ENCODE measurements around the gene NHLRC2. TPM values are rescaled to one million over a fixed set of nuclear protein-coding genes. Genes with fewer than 3 reads are reported as not detected.

The NHLRC2 gene
- total RNA-seq, 6 experiments from 2014 or later = 24.0 to 27.4 (median 25.9) TPM

GRCh38 chr10:113922787-113923570, 68.5 kb downstream of the NHLRC2 start:
- H3K27me3 Mint-ChIP-seq (ENCODE audit: insufficient read depth) = no peaks in the 10 kb centered on the region; the same call in 1 of the 2 replicates
- DNase-seq = no peak
- H3K4me3 Mint-ChIP-seq = no peak overlapping the region
- H3K4me1 Mint-ChIP-seq (ENCODE audit: low read depth) = no peaks in the 10 kb centered on the region
- peaks cover 22% of the 10 kb centered on the region for H3K9me3 Mint-ChIP-seq
- TF ChIP-seq CTCF (IDR thresholded peaks at IDR 0.05) = no peak
- H3K27ac Mint-ChIP-seq = no peak overlapping the region
- peaks cover 6% of the 10 kb centered on the region for H3K36me3 Mint-ChIP-seq (ENCODE audit: low read depth)

- Mint-ChIP-seq H3K4me1 (ENCODE audit: low read depth) (no peaks in the 10 kb centered on the region), H3K27me3 (ENCODE audit: insufficient read depth) (peaks cover 2% of the 10 kb centered on the region), H3K9me3 (peaks cover 22% of the 10 kb centered on the region)
Observed at GRCh38 chr10:113924186-113924585, 69.7 kb downstream of the NHLRC2 start.

GRCh38 chr10:113924664-113925063, 70.2 kb downstream of the NHLRC2 start:
- H3K27ac Mint-ChIP-seq = no peak overlapping the region
- no peak overlapping the region for H3K4me3 Mint-ChIP-seq
- no peak for TF ChIP-seq CTCF (IDR thresholded peaks at IDR 0.05)
- peaks cover 2% of the 10 kb centered on the region for H3K27me3 Mint-ChIP-seq (ENCODE audit: insufficient read depth)
- no peaks in the 10 kb centered on the region for H3K4me1 Mint-ChIP-seq (ENCODE audit: low read depth)
- peaks cover 5% of the 10 kb centered on the region for H3K36me3 Mint-ChIP-seq (ENCODE audit: low read depth)
- DNase-seq = no peak
- H3K9me3 Mint-ChIP-seq = peaks cover 22% of the 10 kb centered on the region

More at GRCh38 chr10:113924186-113924585, 69.7 kb downstream of the NHLRC2 start:
- Mint-ChIP-seq H3K27ac (no peak overlapping the region), H3K4me3 (no peak overlapping the region), H3K36me3 (ENCODE audit: low read depth) (peaks cover 5% of the 10 kb centered on the region)
- no peak for TF ChIP-seq CTCF (IDR thresholded peaks at IDR 0.05)
- DNase-seq = no peak

- no peak overlapping the region for H3K4me3 Mint-ChIP-seq
- H3K36me3 Mint-ChIP-seq (ENCODE audit: low read depth) = peaks cover 5% of the 10 kb centered on the region
- no peak overlapping the region for H3K27ac Mint-ChIP-seq
- H3K4me1 Mint-ChIP-seq (ENCODE audit: low read depth) = no peaks in the 10 kb centered on the region; the same call in 1 of the 2 replicates
- no peak for DNase-seq
- TF ChIP-seq CTCF (IDR thresholded peaks at IDR 0.05) = no peak
- H3K9me3 Mint-ChIP-seq = peaks cover 22% of the 10 kb centered on the region
- H3K27me3 Mint-ChIP-seq (ENCODE audit: insufficient read depth) = peaks cover 2% of the 10 kb centered on the region
Observed at GRCh38 chr10:113927440-113927839, 73.0 kb downstream of the NHLRC2 start.

- no peak for DNase-seq
- Mint-ChIP-seq H3K27ac (no peak overlapping the region), H3K4me1 (ENCODE audit: low read depth) (no peaks in the 10 kb centered on the region; the same call in 1 of the 2 replicates), H3K36me3 (ENCODE audit: low read depth) (peaks cover 5% of the 10 kb centered on the region), H3K4me3 (no peak overlapping the region), H3K9me3 (peaks cover 17% of the 10 kb centered on the region), H3K27me3 (ENCODE audit: insufficient read depth) (peaks cover 6% of the 10 kb centered on the region)
- no peak for TF ChIP-seq CTCF (IDR thresholded peaks at IDR 0.05)
Observed at GRCh38 chr10:113928830-113929229, 74.4 kb downstream of the NHLRC2 start.
